ENCODE results near the gene NT5C3B.

DNA sequence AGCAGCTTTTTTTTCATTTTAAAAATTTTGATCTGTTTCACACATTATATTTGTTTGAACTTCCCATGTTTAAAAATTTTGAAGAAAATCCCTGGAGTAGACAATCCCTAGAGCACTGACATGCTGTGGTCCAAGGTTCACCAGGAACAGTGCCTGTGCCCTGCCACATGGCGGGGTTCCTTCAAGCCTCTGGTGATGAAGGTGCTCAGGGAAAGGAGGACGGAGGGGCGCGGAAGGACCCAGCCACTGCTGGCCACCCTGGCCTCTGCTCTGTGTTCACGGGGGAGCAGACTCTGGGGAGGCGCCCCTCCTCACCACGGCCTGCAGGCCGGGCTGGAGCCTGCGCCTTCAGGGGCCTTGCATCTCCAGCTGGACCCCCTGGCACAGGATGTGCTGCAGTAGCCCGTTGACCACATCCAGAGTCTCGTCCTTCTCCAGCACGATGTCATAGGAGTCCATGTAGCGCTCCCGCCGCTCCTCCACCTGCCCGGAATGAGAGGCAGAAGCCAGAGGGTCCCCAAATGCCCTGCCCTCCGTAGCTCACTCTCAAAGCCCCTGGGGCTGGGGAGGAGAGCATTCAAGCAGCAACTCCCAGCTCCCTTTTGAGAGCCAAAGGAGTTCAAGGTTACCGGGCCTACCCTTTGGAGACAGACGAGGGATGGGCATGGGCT lies 10.7 kb downstream of the NT5C3B start:
- TF ChIP-seq CTCF (IDR thresholded peaks at IDR 0.05) (no peak), POLR2AphosphoS5 (IDR thresholded peaks at IDR 0.05) (no peak), POLR2A (IDR thresholded peaks at IDR 0.05; ENCODE audit: low read depth) (no peak)

All from esophagus muscularis mucosa (tissue), 3 donors.